ENCODE measurements around the gene ARHGAP1. TPM values are rescaled to one million over a fixed set of nuclear protein-coding genes. Genes with fewer than 3 reads are reported as not detected.

Gene ARHGAP1
- total and polyA plus RNA-seq, 9 of the 15 experiments (the other 6 are each of a cell fraction or from before 2014, with no cell fraction given): 3.6 to 30.4 (median 8.2) TPM

- H3K9me3 ChIP-seq (replicated peaks; ENCODE audit: control insufficient read depth, insufficient read depth, low read depth, low read length): no peaks in the 10 kb centered on the region
- no TSS peak for BruUV-seq (replicated peaks)
- ATAC-seq (no peak), FAIRE-seq (no peak), DNase-seq (ENCODE audit: extremely low read depth in 1 of 4, low spot score in 3 of 4) (no peak)
- peaks cover 94% of the 10 kb centered on the region for H3K36me3 ChIP-seq (ENCODE audit: control insufficient read depth, insufficient read depth, low read length)
- H2AFZ ChIP-seq (ENCODE audit: low read depth, low read length): no peak overlapping the region
- H3K4me3 ChIP-seq: no peak overlapping the region
- no peaks in the 10 kb centered on the region for H3K4me1 ChIP-seq (replicated peaks in 1 of 2; ENCODE audit: control insufficient read depth in 2 of 2, insufficient read depth in 2 of 2, low read length in 2 of 2)
- no peak overlapping the region for H3K27ac ChIP-seq (ENCODE audit: extremely low read depth, low read depth, low read length)
- POLR2A ChIA-PET: no interaction called here
- CTCF ChIA-PET (ENCODE audit: low intra/inter-chr PET ratio): no interaction called here
- in situ Hi-C loops (cut with MboI) (loop anchor here (10.0 kb wide), 1 partner anchor 388 kb away; no protein-coding TSS in a partner anchor), intact Hi-C loops (cut with micrococcal nuclease) (no loop called here)
- H3K4me2 ChIP-seq (ENCODE audit: insufficient read depth, low read length): no peak overlapping the region
- no peak overlapping the region for H3K9ac ChIP-seq (ENCODE audit: insufficient read depth in 1 of 2, low read depth in 2 of 2, low read length in 2 of 2)
- 97% methylated on average over 5 of the region's 6 CpGs for WGBS (ENCODE audit: insufficient coverage, low coverage, missing lambda C conversion rate)
- H3K9me1 ChIP-seq (ENCODE audit: control insufficient read depth, insufficient read depth, low read length): no peaks in the 10 kb centered on the region
- H3K27me3 ChIP-seq (ENCODE audit: control insufficient read depth in 2 of 2, insufficient read depth in 2 of 2, low read length in 2 of 2): no peaks in the 10 kb centered on the region
- H4K20me1 ChIP-seq (replicated peaks; ENCODE audit: control insufficient read depth, insufficient read depth, low read length): no peaks in the 10 kb centered on the region
- no peak for TF ChIP-seq POLR2AphosphoS5 (IDR thresholded peaks at IDR 0.05; ENCODE audit: control insufficient read depth, insufficient read depth, low read depth, low read length)
- TF ChIP-seq ZNF609 (CRISPR knock-in tag; IDR thresholded peaks at IDR 0.05; ENCODE audit: borderline replicate concordance): no peak
- no peak for TF ChIP-seq CHD1 (IDR thresholded peaks at IDR 0.05; ENCODE audit: low read length)
- no peaks in the 10 kb centered on the region for H3K79me2 ChIP-seq (ENCODE audit: control insufficient read depth, insufficient read depth, low read length)
These were observed 46.7 kb upstream of the ARHGAP1 start for GRCh38 chr11:46747150-46747549.
